Stimulated activated CD8-positive, alpha-beta memory T cell treated with anti-CD3 and anti-CD28 coated beads, Interleukin-2, amount 100 ng/mL, for 1 hour (primary cell): ENCODE measurements around the gene YLPM1.
"Not testable (repeated sequence)": the region's sequence is repeated elsewhere in the genome, so short reads cannot be mapped to it uniquely, and the experiment has no call there.

Experiments used
- DNase-seq, 2 donors: peaks; one replicate each; pipeline ENCODE4 v3.0.0-alpha.2; 2020; ENCODE audit warnings: low read depth in 2 of 2

Gene YLPM1

GRCh38 chr14:74762917-74763802, at the start of gene YLPM1:
Gene YLPM1 (plus strand): TSS chr14:74763316. CDS start chr14:74763490, 174 bp downstream.
- peak; percentile 83 to 85 for DNase-seq

GRCh38 chr14:74713395-74713735, 49.8 kb upstream of the YLPM1 start:
- DNase-seq, result no peak

GRCh38 chr14:74720526-74720925, 42.6 kb upstream of the YLPM1 start:
- DNase-seq, result no peak

GRCh38 chr14:74723134-74723533, 40.0 kb upstream of the YLPM1 start:
- no peak for DNase-seq

- DNase-seq, result no peak
Measured at GRCh38 chr14:74732387-74732786, 30.7 kb upstream of the YLPM1 start.

- DNase-seq, result no peak
Measured at GRCh38 chr14:74733221-74733620, 29.9 kb upstream of the YLPM1 start.

DNA sequence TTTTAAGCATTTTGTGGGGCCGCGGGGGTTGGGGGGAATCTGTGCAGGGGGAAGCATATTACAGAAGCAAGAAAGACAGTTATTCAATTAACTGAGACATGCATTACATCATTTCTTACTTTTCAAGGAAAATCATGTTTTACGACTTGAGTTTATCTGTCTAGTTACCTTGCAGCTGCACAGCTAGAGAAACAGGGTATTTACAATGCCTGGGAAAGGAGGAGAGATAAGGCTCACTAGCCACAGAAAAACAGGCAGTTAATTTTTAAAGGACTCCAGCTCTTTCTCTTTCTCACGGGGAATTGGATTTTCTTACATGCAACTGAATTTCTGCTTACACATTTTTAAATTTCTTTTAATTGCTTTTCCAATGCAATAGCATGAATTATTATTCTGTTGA, 28.0 kb upstream of the YLPM1 start:
- no peak for DNase-seq

- no peak for DNase-seq
Measured at GRCh38 chr14:74737753-74738325, 25.3 kb upstream of the YLPM1 start.

GRCh38 chr14:74739293-74740030, 23.7 kb upstream of the YLPM1 start:
- no peak for DNase-seq

DNA sequence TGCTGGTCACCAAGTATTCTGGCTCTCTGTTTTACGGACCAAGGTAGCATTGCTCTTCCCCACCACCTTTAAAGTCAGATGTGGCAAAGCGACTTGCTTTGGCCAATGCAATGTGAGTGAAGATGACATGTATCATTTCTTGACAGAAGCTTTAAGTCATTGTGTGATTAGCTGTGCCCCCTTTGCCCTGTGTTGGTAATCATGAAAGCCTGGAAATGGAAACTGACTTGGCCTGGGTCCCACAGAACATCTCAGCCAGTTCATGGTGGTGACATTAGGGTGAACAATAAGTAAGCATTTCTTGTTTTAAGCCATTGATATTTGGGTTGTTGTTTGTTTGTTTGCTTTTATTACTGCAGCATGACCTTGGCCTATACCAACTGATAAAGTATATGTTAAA, 15.9 kb upstream of the YLPM1 start:
- DNase-seq, result no peak

DNA sequence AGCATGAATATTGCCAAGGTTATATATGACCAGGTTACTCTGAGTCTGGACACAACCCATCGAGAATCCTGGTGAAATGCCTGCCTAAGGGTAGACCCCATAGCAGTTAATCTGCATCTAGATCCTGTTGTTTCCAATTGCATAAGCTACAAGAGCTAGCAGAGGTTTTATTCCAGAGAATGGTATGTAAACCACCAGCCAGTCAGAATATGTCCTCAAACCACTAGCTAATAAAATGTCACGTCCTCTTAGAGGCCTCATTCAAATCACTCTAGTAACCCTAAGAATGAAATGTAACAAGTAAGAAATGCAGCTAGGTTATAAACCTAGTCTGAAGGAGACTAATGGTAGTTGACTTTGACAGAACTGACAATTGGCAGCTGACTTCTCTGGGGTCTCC, 9.0 kb upstream of the YLPM1 start:
- DNase-seq, result no peak

GRCh38 chr14:74754899-74755298, 8.2 kb upstream of the YLPM1 start:
- no peak for DNase-seq

- DNase-seq, result no peak
Measured at GRCh38 chr14:74756326-74756725, 6.8 kb upstream of the YLPM1 start.

GRCh38 chr14:74758505-74758904, 4.6 kb upstream of the YLPM1 start:
- not testable (repeated sequence) for DNase-seq

DNA sequence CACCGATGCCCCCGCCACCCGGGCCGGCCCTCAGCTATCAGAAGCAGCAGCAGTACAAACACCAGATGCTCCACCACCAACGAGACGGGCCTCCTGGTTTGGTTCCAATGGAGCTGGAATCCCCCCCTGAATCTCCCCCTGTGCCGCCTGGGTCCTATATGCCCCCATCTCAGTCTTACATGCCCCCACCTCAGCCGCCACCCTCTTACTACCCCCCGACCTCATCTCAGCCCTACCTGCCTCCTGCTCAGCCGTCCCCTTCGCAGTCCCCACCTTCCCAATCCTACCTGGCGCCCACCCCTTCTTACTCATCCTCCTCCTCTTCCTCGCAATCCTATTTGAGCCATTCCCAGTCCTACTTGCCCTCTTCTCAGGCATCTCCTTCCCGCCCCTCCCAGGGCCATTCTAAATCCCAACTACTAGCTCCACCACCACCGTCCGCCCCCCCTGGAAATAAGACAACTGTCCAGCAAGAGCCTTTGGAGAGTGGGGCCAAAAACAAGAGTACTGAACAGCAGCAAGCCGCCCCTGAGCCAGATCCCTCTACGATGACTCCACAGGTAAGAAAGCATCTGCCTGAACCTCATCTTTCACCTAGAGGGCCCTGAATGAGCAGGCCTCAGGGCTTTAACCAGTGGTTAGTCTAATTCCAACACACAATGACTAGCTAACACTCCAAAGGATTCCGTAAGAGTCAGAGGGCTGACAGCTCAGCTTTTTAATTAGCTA, 851 bp downstream of the YLPM1 start:
- no peak for DNase-seq

- DNase-seq, result no peak
Measured at GRCh38 chr14:74765721-74766120, 2.6 kb downstream of the YLPM1 start.

DNA sequence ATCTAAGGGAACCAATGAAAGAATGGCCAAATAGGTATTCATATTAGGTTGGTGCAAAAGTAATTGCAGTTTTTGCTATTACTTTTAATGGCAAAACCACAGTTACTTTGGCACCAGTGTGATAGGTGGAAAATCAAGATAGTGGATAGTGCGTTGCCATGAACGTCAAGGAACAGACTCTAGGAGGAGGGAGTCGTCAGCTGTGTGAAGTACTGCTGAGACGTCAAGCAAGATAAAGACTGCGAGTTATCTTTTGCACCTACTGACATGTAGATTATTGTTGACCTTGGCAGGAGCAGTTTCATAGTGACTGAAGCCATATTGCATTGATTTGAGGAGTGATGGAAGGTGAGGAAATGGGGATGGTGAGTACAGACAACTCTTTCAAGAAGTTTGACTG, 8.3 kb downstream of the YLPM1 start:
- no peak for DNase-seq

DNA sequence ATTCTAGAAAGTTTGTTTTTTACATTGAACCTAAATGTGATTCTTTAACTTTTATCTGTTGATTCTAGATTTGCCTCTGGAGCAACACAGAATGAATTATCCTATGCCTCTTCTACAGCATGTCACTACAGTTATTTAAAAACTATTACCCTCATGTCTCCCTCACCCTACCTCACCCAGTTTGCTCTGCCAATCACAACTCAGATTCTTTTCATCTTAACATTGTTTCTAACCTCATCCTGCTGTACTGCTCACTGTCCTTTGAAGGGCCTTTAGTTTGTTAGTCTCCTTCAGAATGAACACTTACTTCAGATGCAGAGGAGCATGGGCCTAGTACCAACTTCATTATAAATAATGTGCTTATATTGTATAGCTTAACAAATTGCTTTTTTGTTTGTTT, 21.5 kb downstream of the YLPM1 start:
- no peak for DNase-seq

- DNase-seq, result no peak
Measured at GRCh38 chr14:74785056-74785613, 22.0 kb downstream of the YLPM1 start.

- DNase-seq, result no peak
Measured at GRCh38 chr14:74786796-74787315, 23.7 kb downstream of the YLPM1 start.

DNA sequence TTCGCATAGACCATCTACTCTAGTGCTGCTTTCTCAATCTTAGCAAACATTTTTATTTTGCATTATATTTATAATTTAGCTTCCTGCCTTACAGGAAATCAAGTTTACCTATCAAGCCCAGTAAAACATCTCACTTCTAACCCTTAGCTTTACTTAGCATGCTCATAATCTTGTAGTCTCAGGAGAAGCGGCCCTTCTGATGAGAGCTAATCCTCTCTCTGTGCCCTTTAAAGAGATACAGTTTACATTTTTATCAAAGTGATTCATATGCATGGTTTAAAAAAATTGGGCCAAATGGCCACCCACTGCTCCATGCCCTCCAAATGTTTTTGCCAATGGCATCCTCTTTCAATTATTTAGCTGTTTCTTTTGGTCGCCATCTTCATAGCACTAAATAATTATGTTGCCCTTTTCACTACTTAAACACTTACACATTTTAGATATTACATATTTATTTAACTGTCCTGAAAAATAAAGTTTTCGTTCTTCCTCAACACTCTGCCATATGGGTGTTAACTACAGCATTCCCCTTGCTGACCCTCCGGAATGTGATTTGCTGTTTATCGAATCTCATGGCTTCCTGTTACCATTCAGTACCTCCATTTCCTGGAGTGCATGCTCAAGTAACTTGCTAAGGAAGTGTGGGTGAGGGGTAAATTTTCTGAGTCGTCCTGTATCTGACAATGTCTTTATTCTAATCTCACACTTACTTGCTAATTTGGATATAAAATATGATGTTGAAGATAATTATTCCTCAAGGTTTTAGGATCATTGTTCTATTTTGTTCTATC, 29.3 kb downstream of the YLPM1 start:
- DNase-seq, result no peak
